ENCODE measurements around the gene ASS1. TPM values are rescaled to one million over a fixed set of nuclear protein-coding genes. Genes with fewer than 3 reads are reported as not detected.

Gene ASS1
- total RNA-seq, 1 experiment from 2014 or later: 5.8 TPM

GRCh38 chr9:130448035-130448624 lies 3.4 kb downstream of the ASS1 start:
- peak; percentile 55 for DNase-seq (ENCODE audit: low spot score)
- CTCF ChIA-PET: interaction anchor here (0.5 to 1.0 kb wide), 2 partner anchors 31 to 253 kb away, joined by 3 to 5 read pairs; no protein-coding TSS in a partner anchor
- H3K27ac ChIP-seq (ENCODE audit: low read depth, low read length, poor library complexity, severe bottlenecking): peak overlapping the region; percentile 65
- TF ChIP-seq CTCF (conservative IDR thresholded peaks at IDR 0.05; ENCODE audit: low read depth, low read length) (no peak), EZH2 (IDR thresholded peaks at IDR 0.05; ENCODE audit: borderline replicate concordance, low read depth, low read length, poor library complexity, severe bottlenecking) (no peak)
- H3K9me3 ChIP-seq (ENCODE audit: low read depth, low read length, poor library complexity, severe bottlenecking): no peaks in the 10 kb centered on the region
- H3K4me1 ChIP-seq (ENCODE audit: insufficient read depth, low read length, poor library complexity, severe bottlenecking): peaks cover 46% of the 10 kb centered on the region
- H3K36me3 ChIP-seq (ENCODE audit: insufficient read depth, low read length, poor library complexity, severe bottlenecking): no peaks in the 10 kb centered on the region
- POLR2A ChIA-PET (ENCODE audit: low non-redundant PET): interaction anchor here (0.6 to 1.5 kb wide), 2 partner anchors 50 to 242 kb away, joined by 3 to 4 read pairs; no protein-coding TSS in a partner anchor
- H3K27me3 ChIP-seq (replicated peaks; ENCODE audit: insufficient read depth, low read depth, low read length, poor library complexity): no peaks in the 10 kb centered on the region
- no TSS peak for BruUV-seq (replicated peaks)
- intact Hi-C loops (cut with micrococcal nuclease; ENCODE audit: unreplicated experiment): no loop called here
- no peak overlapping the region for H3K4me3 ChIP-seq (ENCODE audit: low read depth, low read length, poor library complexity, severe bottlenecking)

GRCh38 chr9:130448771-130449603 lies 4.2 kb downstream of the ASS1 start:
- Histone ChIP-seq H3K4me1 (ENCODE audit: insufficient read depth, low read length, poor library complexity, severe bottlenecking) (peaks cover 46% of the 10 kb centered on the region), H3K4me3 (ENCODE audit: low read depth, low read length, poor library complexity, severe bottlenecking) (no peak overlapping the region), H3K27ac (ENCODE audit: low read depth, low read length, poor library complexity, severe bottlenecking) (peak overlapping the region; percentile 65), H3K27me3 (replicated peaks; ENCODE audit: insufficient read depth, low read depth, low read length, poor library complexity) (no peaks in the 10 kb centered on the region), H3K36me3 (ENCODE audit: insufficient read depth, low read length, poor library complexity, severe bottlenecking) (no peaks in the 10 kb centered on the region), H3K9me3 (ENCODE audit: low read depth, low read length, poor library complexity, severe bottlenecking) (no peaks in the 10 kb centered on the region)
- TF ChIP-seq EZH2 (IDR thresholded peaks at IDR 0.05; ENCODE audit: borderline replicate concordance, low read depth, low read length, poor library complexity, severe bottlenecking) (no peak), CTCF (conservative IDR thresholded peaks at IDR 0.05; ENCODE audit: low read depth, low read length) (no peak)
- BruUV-seq (replicated peaks): no TSS peak
- intact Hi-C loops (cut with micrococcal nuclease; ENCODE audit: unreplicated experiment): no loop called here
- CTCF ChIA-PET: no interaction called here
- DNase-seq (ENCODE audit: low spot score): no peak
- POLR2A ChIA-PET (ENCODE audit: low non-redundant PET): interaction anchor here (0.6 kb wide), 1 partner anchor 244 kb away, joined by 4 read pairs; no protein-coding TSS in a partner anchor

GRCh38 chr9:130450344-130451003 lies 5.7 kb downstream of the ASS1 start:
- TF ChIP-seq EZH2 (IDR thresholded peaks at IDR 0.05; ENCODE audit: borderline replicate concordance, low read depth, low read length, poor library complexity, severe bottlenecking) (no peak), CTCF (conservative IDR thresholded peaks at IDR 0.05; ENCODE audit: low read depth, low read length) (no peak)
- H3K36me3 ChIP-seq (ENCODE audit: insufficient read depth, low read length, poor library complexity, severe bottlenecking): no peaks in the 10 kb centered on the region
- H3K4me3 ChIP-seq (ENCODE audit: low read depth, low read length, poor library complexity, severe bottlenecking): no peak overlapping the region
- ChIA-PET POLR2A (ENCODE audit: low non-redundant PET) (interaction anchor here (0.7 kb wide), 1 partner anchor 654 kb away, joined by 3 read pairs; no protein-coding TSS in a partner anchor), CTCF (no interaction called here)
- DNase-seq (ENCODE audit: low spot score): no peak
- no peaks in the 10 kb centered on the region for H3K9me3 ChIP-seq (ENCODE audit: low read depth, low read length, poor library complexity, severe bottlenecking)
- no peaks in the 10 kb centered on the region for H3K27me3 ChIP-seq (replicated peaks; ENCODE audit: insufficient read depth, low read depth, low read length, poor library complexity)
- peaks cover 35% of the 10 kb centered on the region for H3K4me1 ChIP-seq (ENCODE audit: insufficient read depth, low read length, poor library complexity, severe bottlenecking)
- no TSS peak for BruUV-seq (replicated peaks)
- H3K27ac ChIP-seq (ENCODE audit: low read depth, low read length, poor library complexity, severe bottlenecking): no peak overlapping the region
- intact Hi-C loops (cut with micrococcal nuclease; ENCODE audit: unreplicated experiment): no loop called here
